PC-3 (cell line): Measurements from ENCODE around the gene CTNNA3. TPM values are rescaled to one million over a fixed set of nuclear protein-coding genes. Genes with fewer than 3 reads are reported as not detected.

ENCODE experiments used
- ATAC-seq: fragments of 200-7000 bp; cut with Tn5 transposase; 2 replicates; pipeline ENCODE4 v1.9.1; 2020; ENCODE audit warnings: mild to moderate bottlenecking, moderate library complexity
- BruUV-seq: library from RNA; stranded (reverse); fragments of 400-500 nt; replicated peaks from 2 replicates; lab custom pipeline; 2021; lab: Mats Ljungman, UMichigan
- CTCF ChIA-PET: fragments of 300-600 bp; sonication (Branson Sonifier 250); formaldehyde crosslinking; loops from one replicate; lab custom pipeline; 2022; ENCODE audit warnings: antibody characterized with exemption; lab: Charles Lee
- POLR2A ChIA-PET: fragments of 300-600 bp; sonication (Branson Sonifier 250); formaldehyde crosslinking; loops from one replicate; lab custom pipeline; 2022; ENCODE audit warnings: antibody characterized with exemption; ENCODE audit not compliant: unreplicated experiment; lab: Charles Lee
- DNase-seq: peaks from one replicate; pipeline ENCODE4 v3.0.0-alpha.2; 2015
- H2AFZ ChIP-seq: fragments of 300-600 bp; sonication (generic); 2 replicates; pipeline ENCODE4 v1.6.0; 2016; ENCODE audit warnings: antibody characterized with exemption, low read length
- H3F3A ChIP-seq: fragments of 300-600 bp; sonication (generic); one replicate; pipeline ENCODE4 v1.6.0; 2017; ENCODE audit warnings: antibody characterized with exemption, low read length, control low read depth, mild to moderate bottlenecking; ENCODE audit not compliant: unreplicated experiment
- H3K27ac ChIP-seq: fragments of 300-600 bp; sonication (generic); 2 replicates; pipeline ENCODE4 v1.5.1; 2016; ENCODE audit warnings: mild to moderate bottlenecking, low read length
- H3K27me3 ChIP-seq: fragments of 300-600 bp; sonication (generic); 2 replicates; pipeline ENCODE4 v1.6.1; 2016; ENCODE audit warnings: low read length, mixed read lengths
- H3K36me3 ChIP-seq: fragments of 300-600 bp; sonication (generic); 2 replicates; pipeline ENCODE4 v1.6.1; 2016; ENCODE audit warnings: low read depth, mixed run types, low read length, mixed read lengths
- H3K4me1 ChIP-seq: fragments of 300-600 bp; sonication (generic); 2 replicates; pipeline ENCODE4 v1.5.1; 2016; ENCODE audit warnings: low read length; ENCODE audit not compliant: insufficient read depth
- H3K4me2 ChIP-seq: fragments of 300-600 bp; sonication (generic); 2 replicates; pipeline ENCODE4 v1.6.0; 2016; ENCODE audit warnings: low read length
- H3K4me3 ChIP-seq: fragments of 300-600 bp; sonication (generic); 2 replicates; pipeline ENCODE4 v1.5.1; 2016; ENCODE audit warnings: mild to moderate bottlenecking, low read length, mixed read lengths
- H3K79me2 ChIP-seq: fragments of 300-600 bp; sonication (generic); 2 replicates; pipeline ENCODE4 v1.6.1; 2017; ENCODE audit warnings: low read length, mixed read lengths
- H3K9ac ChIP-seq: fragments of 300-600 bp; sonication (generic); 2 replicates; pipeline ENCODE4 v1.6.0; 2016; ENCODE audit warnings: mild to moderate bottlenecking, low read length
- H3K9me2 ChIP-seq: fragments of 300-600 bp; sonication (generic); replicated peaks from 2 replicates; pipeline ENCODE4 v1.6.1; 2016; ENCODE audit warnings: mixed run types, low read length, mixed read lengths
- H3K9me3 ChIP-seq: fragments of 300-600 bp; sonication (generic); 2 replicates; pipeline ENCODE4 v1.6.1; 2016; ENCODE audit warnings: low read length, mixed read lengths
- H4K20me1 ChIP-seq: fragments of 300-600 bp; sonication (generic); 2 replicates; pipeline ENCODE4 v1.6.1; 2016; ENCODE audit warnings: low read length, mixed read lengths
- CTCF ChIP-seq: fragments of 300-600 bp; sonication (generic); conservative IDR thresholded peaks from 2 replicates; pipeline ENCODE4 v1.5.1; 2017; ENCODE audit warnings: antibody characterized with exemption, low read depth, mild to moderate bottlenecking, low read length
- EZH2 ChIP-seq: fragments of 300-600 bp; sonication (generic); IDR thresholded peaks from one replicate; pipeline ENCODE4 v1.6.1; 2017; ENCODE audit warnings: antibody characterized with exemption, mild to moderate bottlenecking, low read length; ENCODE audit not compliant: unreplicated experiment
- EZH2phosphoT487 ChIP-seq: fragments of 300-600 bp; sonication (generic); IDR thresholded peaks from 2 replicates; pipeline ENCODE4 v1.6.1; 2018; ENCODE audit warnings: mild to moderate bottlenecking, antibody characterized with exemption, low read length, borderline replicate concordance
- intact Hi-C: fragments of 100-400 bp; cut with micrococcal nuclease; formaldehyde crosslinking; loops from 2 replicates; pipeline ENCODE4 v1.9.0; 2023
- total RNA-seq: library from RNA; depleted of rRNA; stranded (reverse); fragments of >200 nt; gene quantifications from 2 replicates; pipeline ENCODE4 v1.2.3, GENCODE V29; 2014

The CTNNA3 gene
- total RNA-seq, 1 experiment from 2014 or later, result 1.9 TPM

GRCh38 chr10:67669978-67670377, 26.0 kb downstream of the CTNNA3 start:
- Histone ChIP-seq H3K9me3 (no peaks in the 10 kb centered on the region), H3K4me1 (peaks cover 14% of the 10 kb centered on the region), H3K9ac (no peak overlapping the region), H3K27me3 (peaks cover 13% of the 10 kb centered on the region), H3K4me2 (no peak overlapping the region), H3F3A (no peaks in the 10 kb centered on the region), H2AFZ (no peak overlapping the region), H3K36me3 (no peaks in the 10 kb centered on the region), H3K4me3 (no peak overlapping the region), H3K79me2 (no peaks in the 10 kb centered on the region), H3K27ac (no peak overlapping the region), H3K9me2 (no peaks in the 10 kb centered on the region), H4K20me1 (no peaks in the 10 kb centered on the region)
- ChIA-PET CTCF (interaction anchor here (1.1 kb wide), 1 partner anchor 110 kb away, joined by 4 read pairs; no protein-coding TSS in a partner anchor), POLR2A (interaction anchor here (0.9 kb wide), 1 partner anchor 149 kb away, joined by 4 read pairs; no protein-coding TSS in a partner anchor)
- DNase-seq (no peak), ATAC-seq (no peak)
- intact Hi-C loops, result no loop called here
- no peak for TF ChIP-seq CTCF
- TF ChIP-seq EZH2, result no peak
- TF ChIP-seq EZH2phosphoT487, result no peak
- BruUV-seq, result no TSS peak

GRCh38 chr10:67668448-67668847, 27.5 kb downstream of the CTNNA3 start:
- Histone ChIP-seq H3K9ac (no peak overlapping the region), H3K9me2 (no peaks in the 10 kb centered on the region), H4K20me1 (no peaks in the 10 kb centered on the region), H3K27ac (no peak overlapping the region), H3K79me2 (no peaks in the 10 kb centered on the region), H3K36me3 (no peaks in the 10 kb centered on the region), H3K27me3 (0 out of 2 replicates have a peak, but pooled peaks cover 5% of the 10 kb centered on the region), H3K9me3 (no peaks in the 10 kb centered on the region), H3F3A (no peaks in the 10 kb centered on the region), H3K4me1 (peaks cover 15% of the 10 kb centered on the region), H3K4me2 (no peak overlapping the region), H2AFZ (no peak overlapping the region), H3K4me3 (no peak overlapping the region)
- DNase-seq (peak; percentile 35), ATAC-seq (no peak)
- no peak for TF ChIP-seq EZH2phosphoT487
- TF ChIP-seq CTCF, result no peak
- no peak for TF ChIP-seq EZH2
- ChIA-PET POLR2A (no interaction called here), CTCF (no interaction called here)
- no TSS peak for BruUV-seq
- intact Hi-C loops, result no loop called here

- DNase-seq (no peak), ATAC-seq (no peak)
- no TSS peak for BruUV-seq
- TF ChIP-seq EZH2 (no peak), CTCF (no peak), EZH2phosphoT487 (no peak)
- Histone ChIP-seq H3K36me3 (no peaks in the 10 kb centered on the region), H3F3A (no peaks in the 10 kb centered on the region), H3K4me1 (peaks cover 15% of the 10 kb centered on the region), H3K9ac (no peak overlapping the region), H2AFZ (no peak overlapping the region), H3K4me2 (no peak overlapping the region), H3K27ac (no peak overlapping the region), H3K9me3 (no peaks in the 10 kb centered on the region), H3K27me3 (peaks cover 18% of the 10 kb centered on the region; the same call in 1 of the 2 replicates), H3K9me2 (no peaks in the 10 kb centered on the region), H3K4me3 (no peak overlapping the region), H3K79me2 (no peaks in the 10 kb centered on the region), H4K20me1 (no peaks in the 10 kb centered on the region)
- intact Hi-C loops, result loop anchor here (2.0 kb wide), 1 partner anchor 60 kb away; no protein-coding TSS in a partner anchor
- CTCF ChIA-PET, result interaction anchor here (0.7 to 1.8 kb wide), 3 partner anchors 56 to 113 kb away, joined by 4 to 10 read pairs (median 5); no protein-coding TSS in a partner anchor
- POLR2A ChIA-PET, result interaction anchor here (0.6 kb wide), 1 partner anchor 156 kb away, joined by 3 read pairs; no protein-coding TSS in a partner anchor
Observed at GRCh38 chr10:67667035-67667425, 29.0 kb downstream of the CTNNA3 start.
